Retinal pigment epithelial cell (primary cell): ENCODE data around the gene C6.
"Not testable (repeated sequence)": the region's sequence is repeated elsewhere in the genome, so short reads cannot be mapped to it uniquely, and the experiment has no call there.

Experiments used
- DNase-seq: peaks from one replicate; pipeline ENCODE4 v3.0.0-alpha.2; 2010; ENCODE audit warnings: low read depth
- H3K4me3 ChIP-seq: 2 replicates; pipeline ENCODE4 v1.5.1; 2011; ENCODE audit warnings: mild to moderate bottlenecking, low read length, control low read depth, moderate library complexity
- TF ChIP-seq, protein P1 (sequence below): conservative IDR thresholded peaks from 2 replicates; pipeline ENCODE4 v1.5.1; 2011; ENCODE audit warnings: low read depth, low read length, control low read depth, inconsistent platforms

C6 gene

DNA sequence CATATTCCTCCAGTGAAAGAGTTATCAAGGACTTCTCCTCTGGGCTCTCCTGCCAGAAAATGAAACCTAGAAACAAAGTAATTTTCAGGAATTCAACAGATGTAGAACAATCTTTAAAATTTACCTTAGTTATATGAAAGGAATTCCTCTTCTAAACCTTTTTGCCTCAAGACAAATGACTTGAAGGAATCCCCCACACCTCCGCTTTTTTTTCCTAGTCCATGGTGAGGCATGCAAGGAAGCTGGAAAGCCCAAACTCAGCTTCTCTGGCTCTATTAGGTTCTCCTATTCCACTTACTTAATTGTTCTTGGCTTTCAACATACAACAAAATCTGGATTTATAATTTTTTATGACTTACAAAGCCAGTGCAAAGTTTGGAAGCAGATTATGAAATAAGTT lies 27.2 kb downstream of the C6 start:
- no peak for DNase-seq
- TF ChIP-seq, protein P1, sequence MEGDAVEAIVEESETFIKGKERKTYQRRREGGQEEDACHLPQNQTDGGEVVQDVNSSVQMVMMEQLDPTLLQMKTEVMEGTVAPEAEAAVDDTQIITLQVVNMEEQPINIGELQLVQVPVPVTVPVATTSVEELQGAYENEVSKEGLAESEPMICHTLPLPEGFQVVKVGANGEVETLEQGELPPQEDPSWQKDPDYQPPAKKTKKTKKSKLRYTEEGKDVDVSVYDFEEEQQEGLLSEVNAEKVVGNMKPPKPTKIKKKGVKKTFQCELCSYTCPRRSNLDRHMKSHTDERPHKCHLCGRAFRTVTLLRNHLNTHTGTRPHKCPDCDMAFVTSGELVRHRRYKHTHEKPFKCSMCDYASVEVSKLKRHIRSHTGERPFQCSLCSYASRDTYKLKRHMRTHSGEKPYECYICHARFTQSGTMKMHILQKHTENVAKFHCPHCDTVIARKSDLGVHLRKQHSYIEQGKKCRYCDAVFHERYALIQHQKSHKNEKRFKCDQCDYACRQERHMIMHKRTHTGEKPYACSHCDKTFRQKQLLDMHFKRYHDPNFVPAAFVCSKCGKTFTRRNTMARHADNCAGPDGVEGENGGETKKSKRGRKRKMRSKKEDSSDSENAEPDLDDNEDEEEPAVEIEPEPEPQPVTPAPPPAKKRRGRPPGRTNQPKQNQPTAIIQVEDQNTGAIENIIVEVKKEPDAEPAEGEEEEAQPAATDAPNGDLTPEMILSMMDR, result no peak
- no peak overlapping the region for H3K4me3 ChIP-seq

DNA sequence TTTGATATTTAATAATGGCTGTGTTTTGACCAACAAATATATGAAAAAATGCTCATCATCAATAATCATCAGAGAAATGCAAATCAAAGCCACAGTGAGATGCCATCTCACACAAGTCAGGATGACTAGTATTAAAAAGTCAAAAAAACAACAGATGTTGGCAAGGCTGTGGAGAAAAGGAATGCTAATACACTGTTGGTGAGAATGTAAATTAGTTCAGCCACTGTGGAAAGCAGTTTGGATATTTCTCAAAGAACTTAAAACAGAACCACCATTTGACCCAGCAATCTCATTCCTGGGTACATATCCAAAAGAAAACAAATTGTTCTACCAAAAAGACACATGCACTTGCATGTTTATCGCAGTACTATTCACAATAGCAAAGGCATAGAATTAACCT lies 30.0 kb downstream of the C6 start:
- not testable (repeated sequence) for H3K4me3 ChIP-seq, DNase-seq

DNA sequence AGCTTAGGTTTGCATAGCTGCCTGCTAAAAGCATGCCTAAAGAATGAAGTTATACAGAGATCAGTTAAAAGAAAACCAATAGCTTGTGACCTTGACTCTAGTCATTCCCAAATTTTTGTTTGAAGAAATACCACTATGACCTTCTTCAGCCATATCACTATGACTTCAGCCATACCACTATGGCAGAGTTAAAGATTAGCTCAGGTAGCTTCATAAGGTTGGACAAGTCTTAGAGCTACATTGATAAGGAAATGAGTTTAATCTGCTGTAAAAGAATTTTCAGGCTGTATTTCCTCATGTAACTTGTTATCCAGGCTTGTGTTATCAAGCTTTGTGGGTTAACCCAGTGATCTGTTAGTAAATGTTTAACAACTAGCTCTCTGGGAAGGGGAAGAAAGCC lies 30.7 kb downstream of the C6 start:
- TF ChIP-seq, protein P1, result no peak
- H3K4me3 ChIP-seq, result no peak overlapping the region

DNA sequence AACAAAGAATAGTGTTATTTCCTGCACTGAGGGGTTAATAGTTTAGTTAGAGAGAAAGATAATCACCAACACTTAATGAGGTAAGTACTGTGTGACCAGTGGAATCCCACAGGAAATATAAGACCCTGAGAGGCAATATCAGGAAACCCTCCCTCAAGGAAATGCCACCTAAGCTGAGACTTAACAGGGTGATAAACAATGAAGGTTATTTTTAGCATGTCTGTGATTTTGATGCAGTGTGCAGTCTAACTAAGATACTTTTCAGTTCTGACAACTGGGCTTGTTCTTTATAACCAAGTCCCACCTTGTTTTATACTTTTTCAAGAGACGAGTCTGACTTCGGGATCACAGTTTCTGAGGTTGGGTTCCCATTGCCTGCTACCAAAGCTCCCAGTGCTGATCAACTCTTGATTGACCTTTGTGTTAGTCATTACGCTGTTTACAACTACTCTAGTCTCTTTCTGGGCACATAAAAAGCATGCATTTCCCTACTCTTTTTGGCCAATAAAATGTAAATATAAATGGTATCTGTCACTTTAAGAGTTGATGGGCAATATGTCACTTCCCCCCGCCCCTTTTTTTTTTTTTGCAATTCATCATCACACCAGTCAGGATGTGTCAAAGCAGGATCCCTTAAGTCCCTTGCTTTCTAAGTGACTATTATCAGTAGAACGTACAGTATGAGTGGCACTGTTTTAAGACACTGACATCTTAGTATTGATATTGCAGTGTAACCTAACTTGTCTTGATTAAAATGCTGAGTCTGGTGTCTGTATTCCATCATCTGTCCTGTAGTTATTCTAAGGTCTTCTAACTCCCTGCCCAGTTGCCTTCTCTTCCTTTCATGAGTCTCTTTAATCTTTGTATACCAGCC lies 31.4 kb downstream of the C6 start:
- H3K4me3 ChIP-seq, result no peak overlapping the region
- TF ChIP-seq, protein P1, result no peak
- DNase-seq, result no peak

More for the DNA sequence above, 30.7 kb downstream of the C6 start:
- DNase-seq, result no peak

DNA sequence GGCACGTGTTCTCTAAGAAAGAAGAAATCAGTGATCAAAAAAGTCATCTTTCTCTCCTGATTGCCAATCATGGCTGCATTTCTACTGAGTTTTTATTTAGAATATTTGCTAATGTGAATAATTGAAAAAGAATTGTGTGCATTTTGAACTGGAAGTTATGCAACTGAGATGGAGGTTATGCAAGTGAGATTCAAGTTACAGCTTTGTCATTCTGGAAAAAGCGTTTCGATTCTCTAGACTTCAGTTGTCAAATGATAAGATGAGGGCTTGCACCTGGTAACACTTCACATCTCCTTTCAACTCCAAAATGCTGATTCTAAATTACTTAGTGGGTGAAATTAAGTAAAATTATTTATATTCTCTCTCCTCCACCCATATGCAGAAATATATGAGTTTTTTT lies 36.4 kb downstream of the C6 start:
- no peak for DNase-seq
- TF ChIP-seq, protein P1, result no peak
- H3K4me3 ChIP-seq, result no peak overlapping the region

DNA sequence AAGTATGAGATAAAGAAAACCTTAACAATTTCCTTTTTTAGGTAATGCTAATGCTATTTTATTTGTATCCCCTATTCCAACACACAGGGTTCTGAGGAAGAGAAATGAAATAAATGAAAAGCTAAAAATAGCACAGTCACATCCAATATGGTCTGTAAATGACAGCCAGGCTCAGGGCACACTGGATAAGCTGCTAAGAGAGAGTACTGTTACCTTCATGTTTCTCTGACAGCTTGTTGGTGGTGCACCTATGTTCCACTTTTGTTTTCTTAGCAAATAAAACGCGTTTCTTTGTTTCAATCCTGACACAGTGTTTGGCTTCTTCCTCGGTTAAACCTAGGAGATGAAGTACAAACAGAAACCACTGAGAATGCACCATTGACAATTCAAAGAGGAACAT lies 41.3 kb downstream of the C6 start:
- TF ChIP-seq, protein P1, result no peak
- no peak for DNase-seq
- H3K4me3 ChIP-seq, result no peak overlapping the region

DNA sequence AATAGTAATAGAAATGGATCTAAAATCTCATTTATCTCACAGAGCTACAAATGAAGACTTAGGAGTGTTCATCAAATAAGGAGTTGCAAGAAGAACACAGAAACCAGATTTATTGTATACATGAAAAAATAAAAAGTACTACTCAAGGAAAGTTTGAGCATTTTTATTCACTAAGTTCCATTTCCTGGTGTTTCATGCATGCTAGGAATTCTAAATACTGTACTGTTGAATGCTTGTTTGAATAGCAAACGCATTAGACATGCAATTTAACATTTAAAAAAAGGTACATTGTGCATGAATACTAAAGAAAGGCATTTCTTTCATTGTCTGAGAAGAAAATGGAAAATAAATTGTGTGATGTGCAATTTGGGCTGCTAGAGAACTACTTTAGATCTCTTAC lies 52.1 kb downstream of the C6 start:
- TF ChIP-seq, protein P1, result no peak
- no peak overlapping the region for H3K4me3 ChIP-seq
- no peak for DNase-seq
